Measurements from ENCODE around the gene TMEM198. TPM values are rescaled to one million over a fixed set of nuclear protein-coding genes. Genes with fewer than 3 reads are reported as not detected.

TMEM198 gene
- 1.4 and 2.5 TPM in 2 replicates for total RNA-seq (2014; rRNA removed; shearing (Covaris generic))
- 6.1 and 6.6 TPM in 2 replicates for total RNA-seq (2022)
- percentile 34 among the genes with signal in this experiment for Bru-seq, nascent RNA
- percentile 42 among the genes with signal in this experiment for BruChase-seq, experiment 1, labeled RNA remaining after a 6-hour chase
- percentile 41 among the genes with signal in this experiment for BruChase-seq, experiment 2, labeled RNA remaining after a 2-hour chase
- long read RNA-seq, partial matches to known transcripts = 0 of 2 reads
- long read RNA-seq, other reads (novel, unspliced or antisense) = 0 of 2 reads

- H3K4me2 ChIP-seq (ENCODE audit: low read length) = peak within 1 kb of the TSS; percentile 81
- no peaks in the 10 kb centered on the region for H3K9me3 ChIP-seq (ENCODE audit: low read length)
- H2AFZ ChIP-seq (ENCODE audit: low read length) = peak within 1 kb of the TSS; percentile 57
- peaks cover 17% of the 10 kb centered on the region for H3K36me3 ChIP-seq (ENCODE audit: insufficient read depth, low read length)
- peak within 1 kb of the TSS; percentile 76 for H3K27ac ChIP-seq (ENCODE audit: low read depth, low read length, poor library complexity, severe bottlenecking)
- peak within 1 kb of the TSS; percentile 80 for H3K4me3 ChIP-seq (ENCODE audit: low read depth, low read length, poor library complexity, severe bottlenecking)
- TF ChIP-seq EZH2phosphoT487 (IDR thresholded peaks at IDR 0.05; ENCODE audit: borderline replicate concordance, low read depth, low read length) (no peak), CTCF (conservative IDR thresholded peaks at IDR 0.05; ENCODE audit: low read length) (no peak)
- BruUV-seq (replicated peaks) = no TSS peak
- ChIA-PET POLR2A (interaction anchor here (0.7 to 3.3 kb wide), 2 partner anchors 53 to 276 kb away, joined by 3 to 14 read pairs; partner anchors contain the start of gene STK11IP), CTCF (ENCODE audit: unreplicated experiment) (no interaction called here)
- intact Hi-C loops (cut with micrococcal nuclease; ENCODE audit: unreplicated experiment) = loop anchor here (1.0 to 5.0 kb wide), 4 partner anchors 48 to 366 kb away; partner anchors contain the start of genes CNPPD1, DNPEP, RETREG2 and STK11IP
- H3K9me2 ChIP-seq (ENCODE audit: insufficient read depth, low read length) = no peaks in the 10 kb centered on the region
- DNase-seq (ENCODE audit: low spot score) = peak; percentile 99
- 0 out of 2 replicates have a peak, but pooled peaks cover 5% of the 10 kb centered on the region for H4K20me1 ChIP-seq (ENCODE audit: insufficient read depth, low read length)
- H3K4me1 ChIP-seq (ENCODE audit: insufficient read depth, low read length, poor library complexity, severe bottlenecking) = no peaks in the 10 kb centered on the region
- peaks cover 9% of the 10 kb centered on the region; the same call in 1 of the 2 replicates for H3K79me2 ChIP-seq (ENCODE audit: insufficient read depth, low read depth, low read length)
Observed at GRCh38 chr2:219543596-219544358, at the start of gene TMEM198, which contains the start of gene CHPF. Gene TMEM198, plus strand, starts transcription at chr2:219544028. Its CDS starts 700 bp downstream, at chr2:219544728. Gene CHPF, minus strand, starts transcription at chr2:219543809. Its CDS starts 271 bp downstream, at chr2:219543538.

GRCh38 chr2:219494952-219495530 is 48.8 kb upstream of the TMEM198 start:
- Histone ChIP-seq H3K79me2 (ENCODE audit: insufficient read depth, low read depth, low read length) (no peaks in the 10 kb centered on the region), H2AFZ (ENCODE audit: low read length) (no peak overlapping the region; the same call in 1 of the 2 replicates), H4K20me1 (ENCODE audit: insufficient read depth, low read length) (no peaks in the 10 kb centered on the region), H3K4me3 (ENCODE audit: low read depth, low read length, poor library complexity, severe bottlenecking) (no peak overlapping the region), H3K9me2 (ENCODE audit: insufficient read depth, low read length) (no peaks in the 10 kb centered on the region), H3K4me1 (ENCODE audit: insufficient read depth, low read length, poor library complexity, severe bottlenecking) (peaks cover 20% of the 10 kb centered on the region), H3K9me3 (ENCODE audit: low read length) (no peaks in the 10 kb centered on the region), H3K27ac (ENCODE audit: low read depth, low read length, poor library complexity, severe bottlenecking) (no peak overlapping the region), H3K4me2 (ENCODE audit: low read length) (no peak overlapping the region), H3K36me3 (ENCODE audit: insufficient read depth, low read length) (no peaks in the 10 kb centered on the region)
- intact Hi-C loops (cut with micrococcal nuclease; ENCODE audit: unreplicated experiment) = loop anchor here (1.0 kb wide), 2 partner anchors 35 to 48 kb away; partner anchors contain the start of gene CHPF
- DNase-seq (ENCODE audit: low spot score) = no peak
- TF ChIP-seq CTCF (conservative IDR thresholded peaks at IDR 0.05; ENCODE audit: low read length) (no peak), EZH2phosphoT487 (IDR thresholded peaks at IDR 0.05; ENCODE audit: borderline replicate concordance, low read depth, low read length) (no peak)
- POLR2A ChIA-PET = no interaction called here
- BruUV-seq (replicated peaks) = no TSS peak
- CTCF ChIA-PET (ENCODE audit: unreplicated experiment) = interaction anchor here (0.8 to 1.3 kb wide), 5 partner anchors 9 to 107 kb away, joined by 3 to 23 read pairs (median 4); partner anchors contain the start of gene DNPEP
